ENCODE data around the gene FES. TPM values are rescaled to one million over a fixed set of nuclear protein-coding genes. Genes with fewer than 3 reads are reported as not detected.

FES gene
- total and polyA plus RNA-seq, 2 of the 13 experiments (the other 11 are each of a cell fraction or from before 2014, with no cell fraction given), result 4.0 to 9.5 TPM

- TF ChIP-seq HNF1A (IDR thresholded peaks at IDR 0.05; ENCODE audit: low read depth) (no peak), HNF1A (CRISPR knock-in tag; IDR thresholded peaks at IDR 0.05; ENCODE audit: borderline replicate concordance) (0 out of 2 replicates have a peak, but pooled peaks have one; percentile 20), HMG20B (CRISPR knock-in tag; conservative IDR thresholded peaks at IDR 0.05) (no peak), ZFYVE20 (CRISPR knock-in tag; IDR thresholded peaks at IDR 0.05; ENCODE audit: borderline replicate concordance, low read depth) (no peak), TBX2 (CRISPR knock-in tag; IDR thresholded peaks at IDR 0.05; ENCODE audit: borderline replicate concordance) (no peak), ZNF264 (CRISPR knock-in tag; IDR thresholded peaks at IDR 0.05) (0 out of 2 replicates have a peak, but pooled peaks have one; percentile 9), ZNF20 (CRISPR knock-in tag; IDR thresholded peaks at IDR 0.05) (0 out of 2 replicates have a peak, but pooled peaks have one; percentile 13), ZNF775 (CRISPR knock-in tag; IDR thresholded peaks at IDR 0.05; ENCODE audit: borderline replicate concordance) (no peak), ZNF772 (CRISPR knock-in tag; IDR thresholded peaks at IDR 0.05) (0 out of 2 replicates have a peak, but pooled peaks have one; percentile 3), NCOA1 (CRISPR knock-in tag; IDR thresholded peaks at IDR 0.05) (0 out of 2 replicates have a peak, but pooled peaks have one; percentile 13), ASH2L (IDR thresholded peaks at IDR 0.05; ENCODE audit: insufficient read length, low read depth, low read length) (peak; percentile 1), REL (CRISPR knock-in tag; conservative IDR thresholded peaks at IDR 0.05) (0 out of 2 replicates have a peak, but pooled peaks have one; percentile 75), ETV5 (CRISPR knock-in tag; IDR thresholded peaks at IDR 0.05; ENCODE audit: borderline replicate concordance) (no peak), ZNF790 (CRISPR knock-in tag; IDR thresholded peaks at IDR 0.05; ENCODE audit: borderline replicate concordance) (peak; percentile 45), MIER2 (CRISPR knock-in tag; IDR thresholded peaks at IDR 0.05) (peak; percentile 13; the same call in 1 of the 2 replicates)
- TF ChIP-seq, protein P1, sequence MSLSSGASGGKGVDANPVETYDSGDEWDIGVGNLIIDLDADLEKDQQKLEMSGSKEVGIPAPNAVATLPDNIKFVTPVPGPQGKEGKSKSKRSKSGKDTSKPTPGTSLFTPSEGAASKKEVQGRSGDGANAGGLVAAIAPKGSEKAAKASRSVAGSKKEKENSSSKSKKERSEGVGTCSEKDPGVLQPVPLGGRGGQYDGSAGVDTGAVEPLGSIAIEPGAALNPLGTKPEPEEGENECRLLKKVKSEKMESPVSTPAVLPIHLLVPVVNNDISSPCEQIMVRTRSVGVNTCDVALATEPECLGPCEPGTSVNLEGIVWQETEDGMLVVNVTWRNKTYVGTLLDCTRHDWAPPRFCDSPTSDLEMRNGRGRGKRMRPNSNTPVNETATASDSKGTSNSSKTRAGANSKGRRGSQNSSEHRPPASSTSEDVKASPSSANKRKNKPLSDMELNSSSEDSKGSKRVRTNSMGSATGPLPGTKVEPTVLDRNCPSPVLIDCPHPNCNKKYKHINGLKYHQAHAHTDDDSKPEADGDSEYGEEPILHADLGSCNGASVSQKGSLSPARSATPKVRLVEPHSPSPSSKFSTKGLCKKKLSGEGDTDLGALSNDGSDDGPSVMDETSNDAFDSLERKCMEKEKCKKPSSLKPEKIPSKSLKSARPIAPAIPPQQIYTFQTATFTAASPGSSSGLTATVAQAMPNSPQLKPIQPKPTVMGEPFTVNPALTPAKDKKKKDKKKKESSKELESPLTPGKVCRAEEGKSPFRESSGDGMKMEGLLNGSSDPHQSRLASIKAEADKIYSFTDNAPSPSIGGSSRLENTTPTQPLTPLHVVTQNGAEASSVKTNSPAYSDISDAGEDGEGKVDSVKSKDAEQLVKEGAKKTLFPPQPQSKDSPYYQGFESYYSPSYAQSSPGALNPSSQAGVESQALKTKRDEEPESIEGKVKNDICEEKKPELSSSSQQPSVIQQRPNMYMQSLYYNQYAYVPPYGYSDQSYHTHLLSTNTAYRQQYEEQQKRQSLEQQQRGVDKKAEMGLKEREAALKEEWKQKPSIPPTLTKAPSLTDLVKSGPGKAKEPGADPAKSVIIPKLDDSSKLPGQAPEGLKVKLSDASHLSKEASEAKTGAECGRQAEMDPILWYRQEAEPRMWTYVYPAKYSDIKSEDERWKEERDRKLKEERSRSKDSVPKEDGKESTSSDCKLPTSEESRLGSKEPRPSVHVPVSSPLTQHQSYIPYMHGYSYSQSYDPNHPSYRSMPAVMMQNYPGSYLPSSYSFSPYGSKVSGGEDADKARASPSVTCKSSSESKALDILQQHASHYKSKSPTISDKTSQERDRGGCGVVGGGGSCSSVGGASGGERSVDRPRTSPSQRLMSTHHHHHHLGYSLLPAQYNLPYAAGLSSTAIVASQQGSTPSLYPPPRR (CRISPR knock-in tag; IDR thresholded peaks at IDR 0.05; ENCODE audit: borderline replicate concordance), result peak; percentile 17; the same call in 1 of the 2 replicates
- TF ChIP-seq, protein P2, sequence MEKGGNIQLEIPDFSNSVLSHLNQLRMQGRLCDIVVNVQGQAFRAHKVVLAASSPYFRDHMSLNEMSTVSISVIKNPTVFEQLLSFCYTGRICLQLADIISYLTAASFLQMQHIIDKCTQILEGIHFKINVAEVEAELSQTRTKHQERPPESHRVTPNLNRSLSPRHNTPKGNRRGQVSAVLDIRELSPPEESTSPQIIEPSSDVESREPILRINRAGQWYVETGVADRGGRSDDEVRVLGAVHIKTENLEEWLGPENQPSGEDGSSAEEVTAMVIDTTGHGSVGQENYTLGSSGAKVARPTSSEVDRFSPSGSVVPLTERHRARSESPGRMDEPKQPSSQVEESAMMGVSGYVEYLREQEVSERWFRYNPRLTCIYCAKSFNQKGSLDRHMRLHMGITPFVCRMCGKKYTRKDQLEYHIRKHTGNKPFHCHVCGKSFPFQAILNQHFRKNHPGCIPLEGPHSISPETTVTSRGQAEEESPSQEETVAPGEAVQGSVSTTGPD (CRISPR knock-in tag; IDR thresholded peaks at IDR 0.05), result peak; percentile 55; the same call in 1 of the 2 replicates
Measured at GRCh38 chr15:90932660-90932991, 48.3 kb downstream of the FES start (continued).

All from HepG2 (cell line).